Activated T-helper 1 cell treated with anti-CD3 and anti-CD28 coated beads, Interleukin-12 subunit alpha, Interleukin-12 subunit beta, Interleukin-2, Interleukin-4 antibody, amounts not matched to agents 30 ng/mL and 10 ng/mL and 1 ng/mL, durations not matched to agents 14 hours and 24 hours and 36 hours (primary cell): ENCODE results near the gene PTX4. TPM values are rescaled to one million over a fixed set of nuclear protein-coding genes. Genes with fewer than 3 reads are reported as not detected.
A peak's percentile ranks its signal among the peaks of the same experiment; 100 is the strongest.
"Not testable (repeated sequence)": the region's sequence is repeated elsewhere in the genome, so short reads cannot be mapped to it uniquely, and the experiment has no call there.

Experiments used
- DNase-seq: peaks from one replicate; pipeline ENCODE4 v3.0.0; 2021; ENCODE audit warnings: low spot score
- H3K27ac Mint-ChIP-seq: one replicate; pipeline ENCODE4 v1.8.0; 2021; ENCODE audit warnings: mild to moderate bottlenecking, mixed read lengths
- H3K27me3 Mint-ChIP-seq: one replicate; pipeline ENCODE4 v1.8.0; 2022; ENCODE audit warnings: mild to moderate bottlenecking, moderate library complexity, mixed read lengths; ENCODE audit not compliant: insufficient read depth
- H3K36me3 Mint-ChIP-seq: one replicate; pipeline ENCODE4 v1.8.0; 2021; ENCODE audit warnings: low read depth, mixed read lengths
- H3K4me1 Mint-ChIP-seq: one replicate; pipeline ENCODE4 v1.8.0; 2021; ENCODE audit warnings: low read depth, mixed read lengths
- H3K4me3 Mint-ChIP-seq: one replicate; pipeline ENCODE4 v1.8.0; 2021; ENCODE audit warnings: mild to moderate bottlenecking, moderate library complexity, mixed read lengths
- H3K9me3 Mint-ChIP-seq: one replicate; pipeline ENCODE4 v1.8.0; 2021; ENCODE audit warnings: mixed read lengths
- intact Hi-C: fragments of 100-400 bp; cut with micrococcal nuclease; formaldehyde crosslinking; loops from one replicate; pipeline ENCODE4 v1.15.1; 2024
- total RNA-seq: library from RNA; stranded (reverse); gene quantifications from 2 replicates; pipeline ENCODE4 v1.2.3, GENCODE V29; 2022

Gene PTX4
- total RNA-seq, 1 donor from 2014 or later, result not detected

DNA sequence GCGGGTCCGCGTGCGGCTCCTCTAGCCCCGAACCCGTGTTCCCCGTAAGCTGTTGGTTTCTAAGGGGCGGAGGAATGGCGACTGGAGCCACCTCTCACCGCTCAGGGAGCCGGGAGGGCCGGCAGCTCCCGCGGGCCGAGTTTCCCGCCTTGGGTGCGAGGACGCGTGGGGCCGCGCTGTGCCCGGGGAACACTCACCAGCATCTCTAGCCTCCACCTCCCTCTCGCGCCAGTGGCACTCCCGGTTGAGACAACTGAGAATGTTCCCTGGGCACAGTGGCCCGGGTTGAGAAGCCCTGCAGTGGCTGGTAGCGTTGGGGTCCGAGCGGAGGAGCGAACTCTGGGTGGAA is 5.0 kb upstream of the PTX4 start:
- Mint-ChIP-seq H3K4me1 (peaks cover 8% of the 10 kb centered on the region), H3K4me3 (peak overlapping the region; percentile 90), H3K27ac (peak overlapping the region; percentile 48), H3K36me3 (peaks cover 10% of the 10 kb centered on the region), H3K27me3 (no peaks in the 10 kb centered on the region), H3K9me3 (no peaks in the 10 kb centered on the region)
- intact Hi-C loops, result loop anchor here (1.0 to 5.0 kb wide), 7 partner anchors 18 to 901 kb away; partner anchors contain the start of genes CLCN7, CRAMP1, IFT140 and MAPK8IP3
- no peak for DNase-seq

DNA sequence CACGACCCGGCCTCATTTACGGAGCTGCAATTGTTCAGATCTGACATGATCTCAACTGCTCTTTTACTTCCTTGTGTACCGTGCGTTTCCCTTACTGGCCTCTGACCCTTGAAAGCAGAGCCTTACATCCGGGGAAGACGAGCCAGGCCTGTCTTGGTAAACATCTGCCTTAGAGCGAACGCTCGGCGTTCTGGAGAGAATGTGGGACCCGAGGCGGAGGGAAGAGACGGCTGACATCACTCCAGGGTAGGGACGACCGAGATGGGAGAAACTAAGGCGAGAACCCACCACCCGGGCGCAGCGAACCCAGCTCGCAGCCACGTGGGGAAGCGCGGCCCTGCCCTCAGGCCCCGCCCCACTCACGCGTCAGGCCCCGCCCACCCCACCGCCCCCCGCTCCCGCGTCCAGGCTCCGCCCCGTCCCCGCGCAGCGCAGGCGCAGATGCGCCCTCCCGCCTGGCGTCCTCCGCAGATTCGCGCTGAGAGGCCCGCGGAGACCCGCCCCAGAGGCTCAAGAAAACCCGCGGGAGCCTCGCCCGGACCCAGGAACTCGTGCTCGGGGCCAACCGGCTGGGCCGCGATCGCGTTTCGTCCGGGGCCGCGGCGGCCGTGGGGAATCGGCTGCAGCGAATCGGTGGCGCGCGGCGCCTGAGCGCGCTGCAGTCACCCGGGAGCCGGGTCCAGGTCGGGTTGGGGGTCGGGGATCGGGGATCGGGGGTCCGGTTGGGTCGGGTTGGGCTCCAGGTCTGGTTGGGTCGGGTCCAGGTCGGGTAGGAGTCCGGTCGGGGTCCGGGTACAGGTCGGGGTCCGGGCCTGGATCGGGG is 4.4 kb upstream of the PTX4 start, which contains the start of gene TELO2:
Gene TELO2, plus strand, starts transcription at position 438 of the 823 bp plus-strand sequence. CDS start 922 bp downstream, outside the sequence.
- Mint-ChIP-seq H3K9me3 (no peaks in the 10 kb centered on the region), H3K4me3 (peak within 1 kb of the TSS; percentile 92), H3K4me1 (peaks cover 8% of the 10 kb centered on the region), H3K36me3 (peaks cover 6% of the 10 kb centered on the region), H3K27ac (peak within 1 kb of the TSS; percentile 98), H3K27me3 (no peaks in the 10 kb centered on the region)
- intact Hi-C loops, result loop anchor here (1.0 to 5.0 kb wide), 7 partner anchors 18 to 901 kb away; partner anchors contain the start of genes CLCN7, CRAMP1, IFT140 and MAPK8IP3
- DNase-seq, result peak; percentile 85

DNA sequence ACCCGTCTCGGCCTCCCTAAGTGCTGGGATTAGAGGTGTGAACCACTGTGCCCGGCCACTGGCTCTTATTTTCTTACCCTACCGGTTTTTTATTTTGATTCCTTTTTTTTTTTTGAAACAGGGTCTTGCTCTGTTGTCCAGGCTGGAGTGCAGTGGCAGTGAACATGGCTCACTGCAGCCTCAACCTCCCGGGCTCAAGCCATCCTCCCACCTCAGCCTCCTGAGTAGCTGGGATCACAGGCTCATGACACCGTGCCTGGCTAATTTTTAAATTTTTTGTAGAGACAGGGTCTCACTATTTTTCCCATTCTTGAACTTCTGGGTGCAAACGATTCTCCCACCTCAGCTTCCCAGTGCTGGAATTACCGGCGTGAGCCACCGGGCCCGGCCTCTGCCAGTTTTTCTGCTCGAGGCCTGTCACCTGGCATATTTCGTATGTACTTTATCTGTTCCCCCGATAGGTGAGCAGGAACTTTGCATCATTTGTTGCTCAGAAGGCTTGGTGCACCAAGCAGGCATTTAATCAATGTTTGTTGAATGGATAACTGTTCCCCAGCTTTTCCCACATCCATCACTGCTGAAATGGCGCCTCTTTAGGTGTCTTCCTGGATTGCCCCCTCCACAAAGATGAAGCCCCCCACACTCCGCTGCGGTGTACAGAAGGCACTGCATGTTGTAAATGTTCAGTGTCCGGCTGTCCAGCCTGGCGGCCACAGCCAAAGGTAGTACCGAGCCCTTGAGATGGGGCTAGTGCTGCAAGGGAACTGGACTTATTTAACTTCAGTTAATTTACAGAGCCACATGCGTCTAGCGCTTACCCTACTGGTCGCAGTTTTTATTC is 3.6 kb upstream of the PTX4 start:
- Mint-ChIP-seq H3K9me3 (no peaks in the 10 kb centered on the region), H3K27me3 (no peaks in the 10 kb centered on the region), H3K27ac (peak overlapping the region; percentile 98), H3K36me3 (peaks cover 6% of the 10 kb centered on the region), H3K4me3 (peak overlapping the region; percentile 92), H3K4me1 (peaks cover 8% of the 10 kb centered on the region)
- DNase-seq, result no peak
- intact Hi-C loops, result loop anchor here (2.0 to 5.0 kb wide), 2 partner anchors 114 to 900 kb away; partner anchors contain the start of gene RAB40C

DNA sequence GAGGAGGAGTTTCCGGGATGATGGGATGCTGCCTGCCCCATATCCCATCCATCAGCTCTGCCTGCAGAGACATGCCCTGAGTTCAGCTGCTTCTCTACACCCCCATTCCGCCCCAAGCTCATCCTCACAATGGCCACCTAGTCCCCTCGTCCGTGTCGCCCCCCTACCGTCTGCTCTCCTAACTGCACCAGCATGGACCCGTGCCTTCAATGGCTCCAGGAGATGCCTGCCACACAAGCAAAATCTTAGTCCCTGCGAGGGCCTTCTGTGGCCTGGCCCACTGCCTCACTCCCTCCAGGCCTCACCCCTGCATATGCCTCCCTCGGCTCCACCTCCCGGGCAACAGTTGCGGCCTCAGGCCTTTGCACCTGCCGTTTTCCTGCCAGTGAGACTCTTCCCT is 2.6 kb upstream of the PTX4 start:
- Mint-ChIP-seq H3K4me3 (peak overlapping the region; percentile 4), H3K27ac (no peak overlapping the region), H3K36me3 (no peaks in the 10 kb centered on the region), H3K27me3 (no peaks in the 10 kb centered on the region), H3K9me3 (no peaks in the 10 kb centered on the region), H3K4me1 (peaks cover 8% of the 10 kb centered on the region)
- no peak for DNase-seq
- intact Hi-C loops, result loop anchor here (5.0 kb wide), 1 partner anchor 899 kb away; the partner anchor contains the start of gene RAB40C

DNA sequence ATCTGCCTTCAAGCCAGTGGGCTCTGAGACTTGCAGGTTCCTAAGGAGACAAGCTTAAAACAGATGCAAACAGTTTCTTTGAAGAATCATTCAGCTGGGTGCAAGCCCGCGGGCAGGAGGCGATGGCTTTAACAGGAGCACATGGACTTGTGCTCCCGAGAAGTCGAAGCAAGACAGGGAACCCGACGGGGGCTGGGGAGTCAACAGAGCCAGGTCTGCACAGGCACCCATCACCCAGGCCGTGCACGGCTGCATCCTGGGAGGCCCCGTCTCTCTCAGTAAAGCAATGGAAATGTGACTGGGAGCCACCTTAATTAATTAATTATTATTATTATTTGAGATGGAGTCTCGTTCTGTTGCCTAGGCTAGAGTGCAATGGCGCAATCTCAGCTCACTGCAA is 333 bp upstream of the PTX4 start:
- Mint-ChIP-seq H3K27me3 (no peaks in the 10 kb centered on the region), H3K4me1 (peaks cover 8% of the 10 kb centered on the region), H3K36me3 (no peaks in the 10 kb centered on the region), H3K4me3 (no peak overlapping the region), H3K9me3 (no peaks in the 10 kb centered on the region), H3K27ac (no peak overlapping the region)
- no peak for DNase-seq
- intact Hi-C loops, result no loop called here

DNA sequence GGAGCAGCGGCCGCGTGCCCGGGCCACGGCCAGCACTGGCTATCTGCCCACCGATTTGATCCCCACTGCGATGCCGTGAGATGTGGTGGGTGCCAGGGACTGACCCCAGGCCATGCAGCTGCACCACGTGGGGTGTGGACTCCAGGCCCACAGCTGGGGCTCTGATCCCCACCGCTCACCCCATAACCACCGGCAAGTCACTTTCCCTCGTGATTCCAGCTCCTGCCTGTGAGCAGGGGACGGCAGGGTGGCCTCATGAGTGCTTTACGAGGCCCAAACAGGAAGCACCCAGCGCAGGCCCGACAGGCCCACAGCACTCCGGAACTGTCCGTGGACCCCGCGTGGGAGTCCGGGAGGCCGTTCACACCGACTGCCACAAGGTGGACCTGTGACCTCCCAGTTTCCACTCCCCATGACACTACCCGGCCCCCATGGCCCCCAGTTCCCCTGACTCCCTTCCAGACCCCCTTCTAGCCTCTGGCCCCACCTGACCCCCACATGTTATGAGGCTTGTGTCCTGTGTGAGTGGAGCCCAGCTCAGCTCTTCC is 616 bp downstream of the PTX4 start:
- H3K36me3 Mint-ChIP-seq, result no peaks in the 10 kb centered on the region
- intact Hi-C loops, result no loop called here

DNA sequence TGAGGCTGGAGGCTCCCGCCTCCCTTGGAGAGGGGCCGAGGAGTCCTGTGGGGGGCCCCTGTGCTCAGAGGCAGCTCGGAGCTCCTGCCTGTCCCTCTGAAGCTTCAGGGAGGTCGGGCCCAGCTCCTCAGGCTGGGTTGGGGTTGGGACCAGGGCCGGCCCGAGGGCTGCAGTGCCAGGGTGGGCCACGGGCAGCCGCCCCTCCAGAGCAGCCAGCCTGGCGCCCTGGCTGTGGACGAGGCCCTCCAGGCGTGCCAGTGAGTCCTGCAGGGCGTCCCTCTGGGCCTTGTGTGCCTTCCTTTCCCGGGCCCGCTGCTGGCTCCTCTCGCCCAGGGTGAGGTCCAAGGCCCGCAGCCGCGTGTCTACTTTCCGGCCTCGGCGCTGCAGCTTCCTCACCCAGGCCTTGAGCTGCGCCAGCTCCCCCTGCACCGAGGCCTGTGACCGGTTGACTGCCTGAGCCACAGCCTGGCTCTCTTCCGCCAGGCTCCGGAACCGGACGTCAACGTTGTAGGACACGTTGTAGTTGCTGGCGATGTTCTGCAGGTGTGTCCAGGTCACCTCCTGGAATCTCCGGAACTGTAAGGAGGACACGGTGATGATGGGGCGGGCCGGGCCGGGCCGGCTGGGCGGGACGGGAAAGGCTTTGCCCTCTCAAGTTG is 1.2 kb downstream of the PTX4 start:
- Mint-ChIP-seq H3K9me3 (no peaks in the 10 kb centered on the region), H3K4me3 (no peak overlapping the region), H3K27ac (no peak overlapping the region), H3K27me3 (no peaks in the 10 kb centered on the region), H3K36me3 (no peaks in the 10 kb centered on the region), H3K4me1 (peaks cover 3% of the 10 kb centered on the region)
- DNase-seq, result no peak
- intact Hi-C loops, result no loop called here

More for the DNA sequence above, 616 bp downstream of the PTX4 start:
- no peaks in the 10 kb centered on the region for H3K27me3 Mint-ChIP-seq
- H3K9me3 Mint-ChIP-seq, result no peaks in the 10 kb centered on the region
- H3K4me1 Mint-ChIP-seq, result peaks cover 8% of the 10 kb centered on the region
- no peak overlapping the region for H3K4me3 Mint-ChIP-seq
- DNase-seq, result no peak
- H3K27ac Mint-ChIP-seq, result no peak overlapping the region

DNA sequence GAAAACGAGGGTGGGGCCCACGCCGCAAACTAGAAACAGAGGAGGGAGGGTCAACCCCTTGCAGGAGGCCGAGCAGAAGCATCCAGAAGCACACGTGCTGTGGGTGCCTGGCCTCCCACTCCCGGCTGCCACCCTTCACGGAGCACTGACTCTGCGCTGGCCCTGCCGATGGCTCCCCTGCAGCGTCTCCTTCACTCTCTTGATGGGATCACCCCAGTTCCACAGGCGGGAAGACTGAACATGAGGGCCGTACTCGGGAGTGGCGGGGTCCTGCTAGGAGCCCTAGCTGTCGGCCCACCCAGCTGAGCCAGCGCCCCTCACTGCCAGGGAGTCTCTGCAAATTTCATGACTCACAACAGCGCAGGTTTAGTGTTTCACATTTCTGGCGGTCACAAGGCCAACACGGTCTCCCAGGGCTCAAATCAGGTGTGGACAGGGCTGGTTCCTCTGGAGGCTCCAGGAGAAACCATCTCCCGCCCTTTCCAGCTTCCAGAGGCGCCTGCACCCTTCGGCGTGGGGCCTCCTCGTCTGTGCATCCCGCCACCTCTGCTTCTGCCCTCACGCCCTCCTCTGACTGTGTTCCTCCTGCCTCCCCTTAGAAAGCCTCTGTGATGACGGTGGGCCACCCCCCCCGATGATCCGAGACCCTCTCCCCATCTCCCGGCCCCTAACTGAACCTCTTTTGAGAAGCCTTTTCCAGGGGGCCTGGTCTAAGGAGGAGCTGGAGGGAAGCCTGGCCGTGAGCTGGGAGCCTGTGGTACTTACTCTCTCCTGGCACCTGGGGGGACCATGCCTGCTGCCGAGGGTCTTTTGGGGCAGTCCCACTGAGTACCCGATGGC is 2.0 kb downstream of the PTX4 start:
- Mint-ChIP-seq H3K4me3 (no peak overlapping the region), H3K27ac (no peak overlapping the region), H3K4me1 (no peaks in the 10 kb centered on the region), H3K36me3 (no peaks in the 10 kb centered on the region), H3K27me3 (no peaks in the 10 kb centered on the region), H3K9me3 (no peaks in the 10 kb centered on the region)
- no peak for DNase-seq
- intact Hi-C loops, result no loop called here

DNA sequence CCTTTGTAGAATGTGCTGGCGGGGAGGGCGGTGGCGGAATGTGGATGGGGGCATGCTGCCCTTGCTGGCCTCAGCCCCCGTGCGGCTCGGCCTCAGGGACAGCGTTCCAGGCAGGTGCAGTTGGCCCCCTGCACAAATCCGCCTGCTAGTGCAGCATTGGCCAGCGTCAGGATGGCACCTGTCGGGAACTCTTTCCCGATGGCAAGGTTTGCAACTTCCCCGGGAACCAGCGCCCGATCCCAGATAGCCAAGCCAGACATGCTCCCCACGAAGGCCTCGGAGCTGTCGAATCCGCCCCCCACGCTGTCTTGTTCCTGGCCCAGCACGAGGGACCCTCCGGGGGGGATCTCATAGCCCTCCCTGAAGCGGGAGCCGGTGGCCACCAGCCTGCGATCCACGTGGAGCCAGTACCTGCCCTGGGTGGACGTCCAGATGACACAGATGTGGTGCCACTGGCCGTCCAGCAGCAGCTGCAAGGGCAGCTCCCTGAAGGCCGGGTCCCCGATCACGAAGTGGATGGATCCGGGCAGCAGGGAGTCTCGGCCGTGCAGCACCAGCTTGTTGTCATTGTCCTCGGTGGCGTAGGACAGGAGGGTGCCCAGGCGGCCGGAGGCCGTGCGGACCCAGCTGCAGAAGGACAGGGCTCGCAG is 2.8 kb downstream of the PTX4 start:
- Mint-ChIP-seq H3K36me3 (no peaks in the 10 kb centered on the region), H3K27me3 (peaks cover 3% of the 10 kb centered on the region), H3K27ac (no peak overlapping the region), H3K9me3 (no peaks in the 10 kb centered on the region), H3K4me3 (no peak overlapping the region), H3K4me1 (no peaks in the 10 kb centered on the region)
- intact Hi-C loops, result no loop called here
- DNase-seq, result no peak

DNA sequence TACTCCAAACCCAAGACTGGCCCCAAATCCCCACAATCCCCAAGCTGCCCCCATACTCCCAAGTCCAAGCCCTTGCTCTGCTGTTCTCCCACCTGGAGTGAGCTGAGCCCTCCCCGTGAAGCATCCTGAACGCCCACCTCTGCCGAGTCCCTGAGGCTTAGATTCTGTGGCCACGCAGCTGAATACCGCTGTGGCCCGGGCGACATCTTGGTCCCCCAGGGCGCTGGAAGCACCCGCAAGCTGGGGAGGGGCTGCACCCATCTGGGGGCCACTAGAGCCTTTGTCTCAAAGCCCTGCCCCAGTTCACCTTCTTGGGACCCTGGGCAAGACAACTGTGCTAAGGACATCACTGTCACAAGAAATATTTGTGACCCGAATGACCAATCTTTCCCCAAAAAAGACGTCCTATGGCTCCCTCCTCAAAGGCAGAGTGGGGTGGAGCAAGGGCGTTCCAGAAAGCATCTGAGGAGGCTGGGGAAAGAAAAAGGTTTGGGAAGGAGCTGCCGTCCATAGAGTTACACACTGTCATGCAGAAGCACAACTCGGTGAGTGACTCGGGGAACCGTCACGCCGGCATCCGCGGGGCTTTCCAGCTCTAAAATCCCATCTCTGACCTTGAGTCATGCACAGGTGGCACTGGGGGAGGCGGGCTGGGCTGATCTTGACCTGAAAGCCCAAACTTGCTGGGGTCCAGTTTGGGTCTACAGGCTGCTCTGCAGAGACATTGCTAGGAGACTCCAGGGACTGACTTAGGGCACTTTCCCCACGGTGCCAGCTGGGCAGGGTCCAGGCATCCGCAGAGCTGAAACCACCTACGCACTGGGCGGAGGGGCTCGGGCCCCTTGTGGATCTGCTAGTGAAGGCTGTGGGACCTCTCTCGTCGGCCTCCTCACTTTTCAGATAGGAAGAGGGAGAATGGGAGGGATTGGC is 6.6 kb downstream of the PTX4 start:
- Mint-ChIP-seq H3K9me3 (no peaks in the 10 kb centered on the region), H3K27me3 (peaks cover 5% of the 10 kb centered on the region), H3K36me3 (no peaks in the 10 kb centered on the region), H3K4me1 (no peaks in the 10 kb centered on the region), H3K4me3 (no peak overlapping the region), H3K27ac (no peak overlapping the region)
- DNase-seq, result no peak
- intact Hi-C loops, result no loop called here

DNA sequence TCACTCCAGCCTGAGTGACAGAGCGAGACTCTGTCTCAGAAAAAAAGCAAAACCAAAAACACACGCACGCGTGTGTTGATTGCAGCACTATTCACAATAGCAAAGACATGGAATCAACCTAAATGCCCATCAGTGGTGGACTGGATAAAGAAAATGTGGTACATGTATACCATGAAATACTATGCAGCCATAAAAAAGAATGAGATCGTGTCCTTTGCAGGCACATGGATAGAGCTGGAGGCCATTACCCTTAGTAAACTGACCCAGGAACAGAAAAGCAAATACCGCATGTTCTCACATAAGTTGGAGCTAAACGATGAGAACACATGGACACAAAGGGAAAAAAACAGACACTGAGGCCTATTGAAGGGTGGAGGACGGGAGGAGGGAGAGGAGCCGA is 9.8 kb downstream of the PTX4 start:
- H3K27me3 Mint-ChIP-seq, H3K27ac Mint-ChIP-seq, H3K9me3 Mint-ChIP-seq, intact Hi-C loops, DNase-seq, H3K4me3 Mint-ChIP-seq, H3K36me3 Mint-ChIP-seq, H3K4me1 Mint-ChIP-seq: not testable (repeated sequence)
